Measurements from ENCODE around the gene ZNF667.
A peak's percentile ranks its signal among the peaks of the same experiment; 100 is the strongest.

ZNF667 gene

DNA sequence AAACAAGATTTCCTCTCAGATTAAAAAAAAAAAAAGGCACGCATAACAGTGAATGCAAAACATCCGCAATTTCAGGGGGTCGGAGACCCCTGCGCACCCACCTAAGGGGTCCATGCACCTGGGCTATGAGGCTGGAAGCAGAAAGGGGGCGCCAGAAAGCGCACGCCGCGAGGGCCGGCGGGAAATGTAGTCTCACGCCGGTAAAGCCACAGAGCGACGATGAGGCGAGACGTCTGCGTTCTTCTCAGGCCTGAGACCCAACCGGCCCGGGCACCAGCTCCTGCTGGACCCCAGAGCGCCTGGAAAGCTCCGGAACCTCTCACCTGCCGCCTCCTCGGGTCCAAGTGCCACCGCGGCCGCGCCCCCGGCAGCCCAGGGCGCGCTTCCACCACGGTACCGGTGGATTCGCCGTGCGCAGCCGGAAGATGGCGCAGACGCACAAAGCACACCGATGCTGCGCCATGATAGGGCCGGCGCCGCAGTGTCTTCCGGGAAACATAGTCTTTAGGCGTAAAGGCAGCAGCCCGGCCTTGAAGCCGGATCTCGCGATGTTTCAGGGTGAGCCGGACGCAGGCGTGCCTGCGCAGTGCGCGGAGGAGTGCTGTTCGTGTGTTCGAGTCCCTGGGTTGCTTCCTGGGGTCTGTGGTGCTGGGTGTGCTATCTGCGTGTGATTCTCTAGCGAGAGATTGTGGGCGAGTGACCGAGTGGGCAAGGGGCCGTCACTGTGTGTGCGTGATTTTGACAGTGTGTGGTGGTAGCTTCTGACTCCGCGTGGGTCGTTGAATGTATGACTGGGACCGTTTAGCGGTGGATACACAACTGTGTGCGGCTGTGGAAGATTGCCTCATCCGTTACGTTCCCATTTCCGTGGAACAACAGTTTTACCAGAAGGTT is 83.8 kb downstream of the ZNF667 start, which contains the start of gene ZNF582:
TSS of gene ZNF582 (minus strand) at position 416 of the 894 bp plus-strand sequence. CDS start 1,782 bp downstream, outside the sequence.
- H3K4me3 ChIP-seq (ENCODE audit: control insufficient read depth, low read depth, low read length) = peak within 1 kb of the TSS; percentile 79
- TF ChIP-seq CTCF (conservative IDR thresholded peaks at IDR 0.05; ENCODE audit: control insufficient read depth, insufficient read depth, low read depth, low read length) = peak; percentile 63
- peak; percentile 95 for DNase-seq (ENCODE audit: low read depth)
